OCI-LY7 (cell line): ENCODE measurements around the gene LTB4R. TPM values are rescaled to one million over a fixed set of nuclear protein-coding genes. Genes with fewer than 3 reads are reported as not detected.

Source experiments
- BruUV-seq: library from RNA; stranded (reverse); fragments of 400-500 nt; replicated peaks from 2 replicates; lab custom pipeline; 2021; lab: Mats Ljungman, UMichigan
- CTCF ChIA-PET: fragments of 300-600 bp; sonication (Branson Sonifier 250); formaldehyde crosslinking; loops from one replicate; lab custom pipeline; 2022; ENCODE audit warnings: antibody characterized with exemption; ENCODE audit not compliant: unreplicated experiment; lab: Charles Lee
- POLR2A ChIA-PET: fragments of 300-600 bp; sonication (Branson Sonifier 250); formaldehyde crosslinking; loops from one replicate; lab custom pipeline; 2022; ENCODE audit warnings: antibody characterized with exemption; lab: Charles Lee
- DNase-seq: peaks from one replicate; pipeline ENCODE4 v3.0.0-alpha.2; 2015; ENCODE audit warnings: low spot score
- H2AFZ ChIP-seq: fragments of 200-600 bp; sonication (generic), shearing (Covaris generic); 2 replicates; pipeline ENCODE4 v1.6.1; 2014; ENCODE audit warnings: mild to moderate bottlenecking, antibody characterized with exemption, low read length, moderate library complexity
- H3K27ac ChIP-seq: fragments of 200-600 bp; sonication (generic); 2 replicates; pipeline ENCODE4 v1.5.1; 2014; ENCODE audit warnings: mixed run types, low read depth, mild to moderate bottlenecking, moderate library complexity, low read length, inconsistent platforms; ENCODE audit not compliant: poor library complexity, severe bottlenecking
- H3K36me3 ChIP-seq: fragments of 200-600 bp; sonication (generic); 2 replicates; pipeline ENCODE4 v1.6.1; 2014; ENCODE audit warnings: mild to moderate bottlenecking, antibody characterized with exemption, low read length, moderate library complexity, mixed read lengths; ENCODE audit not compliant: insufficient read depth
- H3K4me1 ChIP-seq: fragments of 200-600 bp; sonication (generic); 2 replicates; pipeline ENCODE4 v1.5.1; 2014; ENCODE audit warnings: mild to moderate bottlenecking, low read length; ENCODE audit not compliant: insufficient read depth, poor library complexity, severe bottlenecking
- H3K4me2 ChIP-seq: fragments of 200-600 bp; sonication (generic); 2 replicates; pipeline ENCODE4 v1.6.1; 2014; ENCODE audit warnings: mild to moderate bottlenecking, low read length
- H3K4me3 ChIP-seq: fragments of 200-600 bp; sonication (generic); 2 replicates; pipeline ENCODE4 v1.5.1; 2014; ENCODE audit warnings: mild to moderate bottlenecking, low read depth, low read length; ENCODE audit not compliant: poor library complexity, severe bottlenecking
- H3K79me2 ChIP-seq: fragments of 200-600 bp; sonication (generic); 2 replicates; pipeline ENCODE4 v1.6.1; 2016; ENCODE audit warnings: low read depth, mild to moderate bottlenecking, low read length, moderate library complexity, mixed read lengths; ENCODE audit not compliant: insufficient read depth
- H3K9me2 ChIP-seq: fragments of 200-600 bp; sonication (generic); 2 replicates; pipeline ENCODE4 v1.6.1; 2016; ENCODE audit warnings: mild to moderate bottlenecking, low read length, mixed read lengths; ENCODE audit not compliant: insufficient read depth
- H3K9me3 ChIP-seq: fragments of 200-600 bp; sonication (generic); 2 replicates; pipeline ENCODE4 v1.6.1; 2014; ENCODE audit warnings: mild to moderate bottlenecking, mixed run types, low read length, mixed read lengths
- H4K20me1 ChIP-seq: fragments of 200-600 bp; sonication (generic); 2 replicates; pipeline ENCODE4 v1.6.1; 2014; ENCODE audit warnings: mild to moderate bottlenecking, antibody characterized with exemption, low read length, moderate library complexity, mixed read lengths; ENCODE audit not compliant: insufficient read depth
- EZH2phosphoT487 ChIP-seq: fragments of 200-600 bp; sonication (generic); IDR thresholded peaks from 2 replicates; pipeline ENCODE4 v1.6.1; 2018; ENCODE audit warnings: low read depth, borderline replicate concordance, mild to moderate bottlenecking, mixed run types, antibody characterized with exemption, low read length, moderate library complexity, mixed read lengths
- intact Hi-C: fragments of 100-400 bp; cut with micrococcal nuclease; formaldehyde crosslinking; loops from one replicate; pipeline ENCODE4 v1.10.0; 2022; ENCODE audit not compliant: unreplicated experiment
- total RNA-seq, 2 experiments: library from RNA; depleted of rRNA in 1 of 2; stranded (reverse); fragments of >200 nt in 1 of 2; shearing (Covaris generic) in 1 of 2; gene quantifications; 2 replicates each; pipeline ENCODE4 v1.2.3, GENCODE V29; 2014 to 2022
- TF ChIP-seq, protein P1 (sequence below): fragments of 200-600 bp; sonication (generic); conservative IDR thresholded peaks from 2 replicates; pipeline ENCODE4 v1.5.1; 2014; ENCODE audit warnings: mild to moderate bottlenecking, antibody characterized with exemption, low read length, moderate library complexity, mixed read lengths

Gene LTB4R
- total RNA-seq, 2 experiments from 2014 or later: 15.8 to 28.3 TPM

- TF ChIP-seq, protein P1, sequence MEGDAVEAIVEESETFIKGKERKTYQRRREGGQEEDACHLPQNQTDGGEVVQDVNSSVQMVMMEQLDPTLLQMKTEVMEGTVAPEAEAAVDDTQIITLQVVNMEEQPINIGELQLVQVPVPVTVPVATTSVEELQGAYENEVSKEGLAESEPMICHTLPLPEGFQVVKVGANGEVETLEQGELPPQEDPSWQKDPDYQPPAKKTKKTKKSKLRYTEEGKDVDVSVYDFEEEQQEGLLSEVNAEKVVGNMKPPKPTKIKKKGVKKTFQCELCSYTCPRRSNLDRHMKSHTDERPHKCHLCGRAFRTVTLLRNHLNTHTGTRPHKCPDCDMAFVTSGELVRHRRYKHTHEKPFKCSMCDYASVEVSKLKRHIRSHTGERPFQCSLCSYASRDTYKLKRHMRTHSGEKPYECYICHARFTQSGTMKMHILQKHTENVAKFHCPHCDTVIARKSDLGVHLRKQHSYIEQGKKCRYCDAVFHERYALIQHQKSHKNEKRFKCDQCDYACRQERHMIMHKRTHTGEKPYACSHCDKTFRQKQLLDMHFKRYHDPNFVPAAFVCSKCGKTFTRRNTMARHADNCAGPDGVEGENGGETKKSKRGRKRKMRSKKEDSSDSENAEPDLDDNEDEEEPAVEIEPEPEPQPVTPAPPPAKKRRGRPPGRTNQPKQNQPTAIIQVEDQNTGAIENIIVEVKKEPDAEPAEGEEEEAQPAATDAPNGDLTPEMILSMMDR: no peak
- TF ChIP-seq EZH2phosphoT487: no peak
Observed at GRCh38 chr14:24311837-24312615, 724 bp downstream of the LTB4R start.

GRCh38 chr14:24312736-24313507 is 1.6 kb downstream of the LTB4R start:
- BruUV-seq: no TSS peak
- H3K4me2 ChIP-seq: peak overlapping the region; percentile 53

More at GRCh38 chr14:24311837-24312615, 724 bp downstream of the LTB4R start:
- peak overlapping the region; percentile 53; the same call in 1 of the 2 replicates for H3K4me2 ChIP-seq
- peaks cover 38% of the 10 kb centered on the region for H3K4me1 ChIP-seq
- no peak for DNase-seq
- no peaks in the 10 kb centered on the region for H4K20me1 ChIP-seq
- intact Hi-C loops: no loop called here
- CTCF ChIA-PET: no interaction called here
- peaks cover 66% of the 10 kb centered on the region for H3K36me3 ChIP-seq
- no peak overlapping the region for H2AFZ ChIP-seq
- H3K27ac ChIP-seq: no peak overlapping the region
- no peaks in the 10 kb centered on the region for H3K79me2 ChIP-seq
- POLR2A ChIA-PET: interaction anchor here (1.0 kb wide), 1 partner anchor 8 kb away, joined by 3 read pairs; no protein-coding TSS in a partner anchor
- no peak overlapping the region for H3K4me3 ChIP-seq
- no peaks in the 10 kb centered on the region for H3K9me3 ChIP-seq
- no peaks in the 10 kb centered on the region for H3K9me2 ChIP-seq
- BruUV-seq: no TSS peak

More at GRCh38 chr14:24312736-24313507, 1.6 kb downstream of the LTB4R start:
- H4K20me1 ChIP-seq: no peaks in the 10 kb centered on the region
- ChIA-PET CTCF (interaction anchor here (0.6 kb wide), 1 partner anchor 1126 kb away, joined by 3 read pairs; no protein-coding TSS in a partner anchor), POLR2A (interaction anchor here (1.0 kb wide), 1 partner anchor 7 kb away, joined by 3 read pairs; no protein-coding TSS in a partner anchor)
- no peaks in the 10 kb centered on the region for H3K9me3 ChIP-seq
- peak; percentile 62 for DNase-seq
- H2AFZ ChIP-seq: no peak overlapping the region
- peaks cover 38% of the 10 kb centered on the region for H3K4me1 ChIP-seq
- H3K4me3 ChIP-seq: no peak overlapping the region
- intact Hi-C loops: no loop called here
- TF ChIP-seq, protein P1: no peak
- no peak for TF ChIP-seq EZH2phosphoT487
- peaks cover 57% of the 10 kb centered on the region for H3K36me3 ChIP-seq
- no peaks in the 10 kb centered on the region for H3K9me2 ChIP-seq
- peak overlapping the region; percentile 42 for H3K27ac ChIP-seq
- H3K79me2 ChIP-seq: no peaks in the 10 kb centered on the region
